Right atrium auricular region (tissue), 2 donors: ENCODE data around the gene KCTD15. TPM values are rescaled to one million over a fixed set of nuclear protein-coding genes. Genes with fewer than 3 reads are reported as not detected.

Experiments used
- DNase-seq: peaks from one replicate; pipeline ENCODE4 v3.0.0-alpha.2; 2019; ENCODE audit warnings: low spot score
- H3K27ac ChIP-seq, 2 donors: fragments of 200-600 bp; sonication (generic); 1 replicate in 1 of 2; 2 replicates in 1 of 2; pipeline ENCODE4 v1.5.1; 2016 to 2019
- H3K27me3 ChIP-seq, 2 donors: fragments of 200-600 bp; sonication (generic); one replicate each; pipeline versions ENCODE4 v1.5.1 to v1.6.0; 2017 to 2019
- H3K36me3 ChIP-seq: fragments of 200-600 bp; sonication (generic); one replicate; pipeline ENCODE4 v1.5.1; 2016
- H3K4me1 ChIP-seq, 2 donors: fragments of 200-600 bp; sonication (generic); one replicate each; pipeline versions ENCODE4 v1.5.1 to v1.6.0; 2017 to 2019
- H3K4me3 ChIP-seq, 2 donors: fragments of 200-600 bp; sonication (generic); 1 replicate in 1 of 2; 2 replicates in 1 of 2; pipeline ENCODE4 v1.5.1; 2017 to 2019; ENCODE audit warnings: mild to moderate bottlenecking in 1 of 2, moderate library complexity in 1 of 2
- H3K9me3 ChIP-seq, 2 donors: fragments of 200-600 bp; sonication (generic); one replicate each; pipeline ENCODE4 v1.5.1; 2019
- total RNA-seq, 2 donors: library from RNA; depleted of rRNA; stranded (reverse); fragments of >200 nt; gene quantifications; one replicate each; pipeline ENCODE4 v1.1.0, GENCODE V29; 2016
- TF ChIP-seq, protein P1 (sequence below), 2 donors: fragments of 200-600 bp; sonication (generic); IDR thresholded peaks; one replicate each; pipeline ENCODE4 v1.5.1; 2019; ENCODE audit warnings: antibody characterized with exemption in 2 of 2

KCTD15 gene
- total RNA-seq, 2 donors from 2014 or later = 8.6 to 24.4 TPM

DNA sequence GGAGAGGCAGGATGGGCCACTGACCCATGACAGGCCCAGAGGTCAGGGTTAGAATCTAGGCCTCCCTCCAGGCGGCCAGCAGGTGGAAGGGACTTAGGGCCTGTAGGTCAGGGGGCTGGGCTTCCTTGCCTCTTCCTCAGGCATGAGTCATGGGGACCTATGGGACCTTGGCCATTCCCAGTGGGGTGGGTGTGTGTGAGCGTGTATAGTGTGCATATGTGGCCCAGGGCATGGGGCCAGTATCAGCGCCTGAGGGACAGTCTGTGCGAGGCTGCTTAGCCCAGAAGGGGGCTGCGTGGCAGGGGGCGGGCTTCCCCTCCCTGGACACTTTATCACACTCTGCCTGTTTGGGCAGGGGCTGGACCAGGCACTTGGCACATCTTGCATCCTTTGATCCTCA lies 13.3 kb downstream of the KCTD15 start:
- Histone ChIP-seq H3K9me3 (no peaks in the 10 kb centered on the region), H3K36me3 (peaks cover 15% of the 10 kb centered on the region), H3K4me3 (no peak overlapping the region), H3K27me3 (no peaks in the 10 kb centered on the region), H3K4me1 (peaks cover 0 to 17% of the 10 kb centered on the region in 2 donors), H3K27ac (no peak overlapping the region)
- TF ChIP-seq, protein P1, sequence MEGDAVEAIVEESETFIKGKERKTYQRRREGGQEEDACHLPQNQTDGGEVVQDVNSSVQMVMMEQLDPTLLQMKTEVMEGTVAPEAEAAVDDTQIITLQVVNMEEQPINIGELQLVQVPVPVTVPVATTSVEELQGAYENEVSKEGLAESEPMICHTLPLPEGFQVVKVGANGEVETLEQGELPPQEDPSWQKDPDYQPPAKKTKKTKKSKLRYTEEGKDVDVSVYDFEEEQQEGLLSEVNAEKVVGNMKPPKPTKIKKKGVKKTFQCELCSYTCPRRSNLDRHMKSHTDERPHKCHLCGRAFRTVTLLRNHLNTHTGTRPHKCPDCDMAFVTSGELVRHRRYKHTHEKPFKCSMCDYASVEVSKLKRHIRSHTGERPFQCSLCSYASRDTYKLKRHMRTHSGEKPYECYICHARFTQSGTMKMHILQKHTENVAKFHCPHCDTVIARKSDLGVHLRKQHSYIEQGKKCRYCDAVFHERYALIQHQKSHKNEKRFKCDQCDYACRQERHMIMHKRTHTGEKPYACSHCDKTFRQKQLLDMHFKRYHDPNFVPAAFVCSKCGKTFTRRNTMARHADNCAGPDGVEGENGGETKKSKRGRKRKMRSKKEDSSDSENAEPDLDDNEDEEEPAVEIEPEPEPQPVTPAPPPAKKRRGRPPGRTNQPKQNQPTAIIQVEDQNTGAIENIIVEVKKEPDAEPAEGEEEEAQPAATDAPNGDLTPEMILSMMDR (IDR thresholded peaks at IDR 0.05) = no peak
- DNase-seq = no peak

DNA sequence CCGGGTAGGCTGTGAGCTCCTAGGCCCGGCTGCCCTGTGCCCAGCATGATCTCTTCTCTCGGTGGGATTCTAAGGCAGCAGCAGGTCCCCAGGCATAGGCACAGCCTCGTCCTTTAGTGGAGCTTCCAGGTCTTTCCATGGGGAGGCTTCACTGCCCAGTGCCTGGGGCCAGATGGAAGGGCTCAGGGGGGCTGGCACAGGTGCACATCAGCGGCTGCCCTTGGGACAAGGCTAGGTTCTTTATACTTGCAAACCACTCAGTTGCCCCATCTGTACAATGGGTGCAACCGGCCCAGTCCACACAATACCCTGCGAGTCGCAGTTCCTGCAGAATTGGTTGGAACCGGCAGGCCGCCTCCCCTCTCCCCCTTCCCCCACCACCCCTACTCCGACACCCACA lies 14.2 kb downstream of the KCTD15 start:
- Histone ChIP-seq H3K9me3 (no peaks in the 10 kb centered on the region), H3K27ac (no peak overlapping the region), H3K27me3 (no peaks in the 10 kb centered on the region), H3K36me3 (peaks cover 15% of the 10 kb centered on the region), H3K4me1 (peaks cover 0 to 9% of the 10 kb centered on the region in 2 donors), H3K4me3 (no peak overlapping the region)
- TF ChIP-seq, protein P1 (IDR thresholded peaks at IDR 0.05) = no peak
- no peak for DNase-seq

DNA sequence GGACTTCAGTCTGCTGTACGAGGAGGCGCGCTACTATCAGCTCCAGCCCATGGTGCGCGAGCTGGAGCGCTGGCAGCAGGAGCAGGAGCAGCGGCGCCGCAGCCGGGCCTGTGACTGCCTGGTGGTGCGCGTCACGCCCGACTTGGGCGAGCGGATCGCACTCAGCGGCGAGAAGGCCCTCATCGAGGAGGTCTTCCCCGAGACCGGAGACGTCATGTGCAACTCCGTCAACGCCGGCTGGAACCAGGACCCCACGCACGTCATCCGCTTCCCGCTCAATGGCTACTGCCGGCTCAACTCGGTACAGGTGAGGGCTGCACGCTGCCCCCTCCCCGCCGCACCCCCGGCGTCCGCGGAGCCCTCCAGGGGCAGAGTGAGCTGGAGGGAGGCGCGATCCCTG lies 14.6 kb downstream of the KCTD15 start:
- H3K36me3 ChIP-seq = peaks cover 15% of the 10 kb centered on the region

DNA sequence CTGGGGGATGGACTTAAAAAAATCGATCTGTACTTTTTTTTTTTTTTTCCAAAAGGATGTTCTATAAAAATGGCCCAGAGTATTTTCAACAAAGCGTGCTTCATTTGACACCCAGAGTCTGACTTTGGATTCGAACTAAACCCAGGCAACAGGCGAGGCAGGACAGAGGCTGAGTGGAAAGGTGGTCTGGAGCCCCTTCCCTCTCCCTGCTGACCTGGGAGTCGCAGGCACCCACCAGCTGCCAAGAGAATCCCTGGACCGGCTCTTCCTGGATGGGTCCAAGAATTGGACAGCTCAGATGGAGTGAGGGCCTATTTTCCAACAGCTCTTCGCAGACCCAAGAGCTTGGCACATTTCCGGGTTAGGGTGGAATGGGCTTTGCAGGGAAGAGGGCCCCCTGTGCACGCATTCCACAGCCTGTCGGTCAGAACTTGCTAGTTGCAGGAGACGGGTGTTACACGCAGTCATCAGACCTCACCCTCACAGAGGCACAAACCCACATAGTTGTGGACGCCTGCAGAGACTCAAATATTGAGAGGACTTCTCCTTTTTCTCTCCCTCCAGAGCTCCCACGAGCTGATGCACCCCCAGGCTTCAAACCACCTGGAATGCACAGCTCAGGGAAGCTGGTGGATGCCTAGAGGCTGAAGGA lies 15.2 kb downstream of the KCTD15 start:
- H3K9me3 ChIP-seq = no peaks in the 10 kb centered on the region
- DNase-seq = no peak
- peaks cover 15% of the 10 kb centered on the region for H3K36me3 ChIP-seq
- TF ChIP-seq, protein P1 (IDR thresholded peaks at IDR 0.05) = no peak
- H3K27ac ChIP-seq = no peak overlapping the region
- H3K4me1 ChIP-seq = peaks cover 0 to 11% of the 10 kb centered on the region in 2 donors
- no peak overlapping the region for H3K4me3 ChIP-seq
- no peaks in the 10 kb centered on the region for H3K27me3 ChIP-seq

More for the DNA sequence above, 14.6 kb downstream of the KCTD15 start:
- Histone ChIP-seq H3K9me3 (no peaks in the 10 kb centered on the region), H3K27me3 (no peaks in the 10 kb centered on the region), H3K4me1 (peaks cover 0 to 9% of the 10 kb centered on the region in 2 donors), H3K27ac (no peak overlapping the region), H3K4me3 (no peak overlapping the region)
- TF ChIP-seq, protein P1 (IDR thresholded peaks at IDR 0.05) = no peak
- no peak for DNase-seq

DNA sequence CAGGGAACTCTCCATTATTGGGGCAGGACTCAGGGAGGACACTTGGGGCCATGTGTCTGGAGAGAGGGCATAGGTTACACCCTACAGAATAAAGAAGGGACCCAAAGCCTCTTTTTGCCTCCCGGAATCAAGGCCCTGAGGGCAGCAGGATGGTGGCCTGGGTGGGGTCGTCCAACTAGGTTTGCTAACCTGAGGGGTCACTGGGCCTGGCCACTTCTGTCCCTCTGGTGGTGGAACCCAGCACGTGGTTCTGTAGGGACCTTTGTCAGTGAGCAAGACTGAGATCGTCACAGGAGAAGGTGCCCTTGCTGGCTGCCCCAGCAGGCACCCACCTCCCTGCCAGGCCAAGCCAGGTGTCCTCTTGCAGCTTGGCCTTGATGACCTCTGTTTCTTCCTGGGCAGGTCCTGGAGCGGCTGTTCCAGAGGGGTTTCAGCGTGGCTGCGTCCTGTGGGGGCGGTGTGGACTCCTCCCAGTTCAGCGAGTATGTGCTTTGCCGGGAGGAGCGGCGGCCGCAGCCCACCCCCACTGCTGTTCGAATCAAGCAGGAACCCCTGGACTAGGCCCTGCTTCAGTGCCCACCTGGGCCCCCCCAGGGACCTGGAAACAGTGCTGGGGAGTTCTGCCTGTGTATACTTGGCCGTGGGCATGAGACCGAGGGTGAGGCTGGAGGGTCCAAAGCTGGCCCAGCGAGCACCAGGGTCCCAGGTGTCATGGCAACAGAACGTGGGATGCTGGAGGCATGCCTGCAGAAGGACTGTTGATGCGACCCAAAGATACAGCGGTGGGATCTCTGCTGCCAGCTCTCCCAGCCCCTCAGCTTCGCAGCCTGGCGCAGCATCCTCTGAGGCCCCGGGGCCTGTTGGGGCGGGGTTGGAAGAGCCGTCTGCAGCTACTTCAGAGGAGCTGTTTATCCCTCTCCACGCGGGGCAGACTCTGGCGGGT lies 16.0 kb downstream of the KCTD15 start:
- H3K27me3 ChIP-seq = no peaks in the 10 kb centered on the region
- no peak overlapping the region for H3K4me3 ChIP-seq
- DNase-seq = no peak
- no peaks in the 10 kb centered on the region for H3K9me3 ChIP-seq
- H3K36me3 ChIP-seq = peaks cover 15% of the 10 kb centered on the region
- H3K27ac ChIP-seq = no peak overlapping the region
- peaks cover 0 to 15% of the 10 kb centered on the region in 2 donors for H3K4me1 ChIP-seq
- TF ChIP-seq, protein P1 (IDR thresholded peaks at IDR 0.05) = no peak
